GM21381 (cell line): ENCODE results near the gene VRK3.
"Not testable (repeated sequence)": the region's sequence is repeated elsewhere in the genome, so short reads cannot be mapped to it uniquely, and the experiment has no call there.

Experiments
- ATAC-seq: cut with Tn5 transposase; IDR thresholded peaks from one replicate; pipeline ENCODE4 v1.9.1; 2021; ENCODE audit warnings: mild to moderate bottlenecking, moderate library complexity; ENCODE audit not compliant: unreplicated experiment

The VRK3 gene

GRCh38 chr19:49997709-49998108 lies 27.5 kb downstream of the VRK3 start:
- ATAC-seq: no peak

- ATAC-seq: no peak
Measured at GRCh38 chr19:49988433-49988832, 36.7 kb downstream of the VRK3 start.

GRCh38 chr19:49988007-49988406 lies 37.2 kb downstream of the VRK3 start:
- no peak for ATAC-seq

- no peak for ATAC-seq
Measured at GRCh38 chr19:49987159-49987698, 37.9 kb downstream of the VRK3 start.

GRCh38 chr19:49986354-49986753 lies 38.8 kb downstream of the VRK3 start:
- ATAC-seq: no peak

- no peak for ATAC-seq
Measured at GRCh38 chr19:49985871-49986270, 39.3 kb downstream of the VRK3 start.

GRCh38 chr19:49984491-49984890 lies 40.7 kb downstream of the VRK3 start:
- ATAC-seq: no peak

- ATAC-seq: no peak
Measured at GRCh38 chr19:49983645-49984229, 41.4 kb downstream of the VRK3 start.

- no peak for ATAC-seq
Measured at GRCh38 chr19:49981603-49982593, 43.3 kb downstream of the VRK3 start.

- ATAC-seq: no peak
Measured at GRCh38 chr19:49978324-49978723, 46.8 kb downstream of the VRK3 start.

GRCh38 chr19:49977881-49978280 lies 47.3 kb downstream of the VRK3 start:
- no peak for ATAC-seq

- no peak for ATAC-seq
Measured at GRCh38 chr19:49977076-49977475, 48.1 kb downstream of the VRK3 start.

GRCh38 chr19:49976496-49976895 lies 48.7 kb downstream of the VRK3 start:
- no peak for ATAC-seq

- ATAC-seq: no peak
Measured at GRCh38 chr19:49975051-49975450, 50.1 kb downstream of the VRK3 start.

- ATAC-seq: no peak
Measured at GRCh38 chr19:49973987-49974386, 51.2 kb downstream of the VRK3 start.

- ATAC-seq: no peak
Measured at GRCh38 chr19:49972841-49973240, 52.3 kb downstream of the VRK3 start.

GRCh38 chr19:49971991-49972411 lies 53.2 kb downstream of the VRK3 start:
- ATAC-seq: no peak

GRCh38 chr19:49969355-49969754 lies 55.8 kb downstream of the VRK3 start:
- not testable (repeated sequence) for ATAC-seq

GRCh38 chr19:49968279-49968922 lies 56.8 kb downstream of the VRK3 start:
- no peak for ATAC-seq

GRCh38 chr19:49960980-49961379 lies 64.2 kb downstream of the VRK3 start, which contains the start of gene SIGLEC11:
Gene SIGLEC11, minus strand, starts transcription at chr19:49961172. Its CDS starts 91 bp downstream, at chr19:49961081.
- ATAC-seq: not testable (repeated sequence)

- ATAC-seq: not testable (repeated sequence)
Measured at GRCh38 chr19:49959892-49960291, 65.3 kb downstream of the VRK3 start.
